HepG2 (cell line): ENCODE measurements around the gene WDR81. TPM values are rescaled to one million over a fixed set of nuclear protein-coding genes. Genes with fewer than 3 reads are reported as not detected.

Experiments used
- ATF3 ChIP-seq: sonication (generic); formaldehyde crosslinking; IDR thresholded peaks from 2 replicates; pipeline ENCODE4 v1.4.0; 2020; ENCODE audit warnings: missing genetic modification reagents
- E2F5 ChIP-seq: sonication (generic); formaldehyde crosslinking; conservative IDR thresholded peaks from 2 replicates; pipeline ENCODE4 v1.4.0; 2020; ENCODE audit warnings: missing genetic modification reagents
- GATA4 ChIP-seq: sonication (generic); IDR thresholded peaks from 2 replicates; pipeline ENCODE4 v1.6.1; 2016; ENCODE audit warnings: antibody characterized with exemption, low read depth, borderline replicate concordance
- HIC2 ChIP-seq: sonication (generic); formaldehyde crosslinking; IDR thresholded peaks from 2 replicates; pipeline ENCODE4 v1.9.0; 2022; ENCODE audit warnings: low read depth, missing genetic modification reagents
- HOXA9 ChIP-seq: sonication (generic); formaldehyde crosslinking; IDR thresholded peaks from 2 replicates; pipeline ENCODE4 v1.8.1; 2022; ENCODE audit warnings: missing genetic modification reagents, mild to moderate bottlenecking, moderate library complexity, borderline replicate concordance
- PCBP1 ChIP-seq: fragments of 200-400 bp; formaldehyde crosslinking; IDR thresholded peaks from 2 replicates; pipeline ENCODE4 v1.6.1; 2017; ENCODE audit warnings: mild to moderate bottlenecking, low read depth, low read length, borderline replicate concordance
- SAFB2 ChIP-seq: sonication (generic); formaldehyde crosslinking; IDR thresholded peaks from 2 replicates; pipeline ENCODE4 v1.5.1; 2020; ENCODE audit warnings: missing genetic modification reagents, low read depth, mild to moderate bottlenecking, borderline replicate concordance
- ZBTB39 ChIP-seq: sonication (generic); formaldehyde crosslinking; IDR thresholded peaks from 2 replicates; pipeline ENCODE4 v1.5.0; 2020; ENCODE audit warnings: missing genetic modification reagents
- ZNF207 ChIP-seq: fragments of 450-650 bp; IDR thresholded peaks from 2 replicates; pipeline ENCODE4 v1.6.1; 2016; ENCODE audit warnings: antibody characterized with exemption, borderline replicate concordance
- ZNF224 ChIP-seq: sonication (generic); formaldehyde crosslinking; IDR thresholded peaks from 2 replicates; pipeline ENCODE4 v1.5.0; 2020; ENCODE audit warnings: mild to moderate bottlenecking, missing genetic modification reagents
- ZNF230 ChIP-seq: sonication (generic); formaldehyde crosslinking; IDR thresholded peaks from 2 replicates; pipeline ENCODE4 v1.4.0; 2020; ENCODE audit warnings: mild to moderate bottlenecking, missing genetic modification reagents
- ZNF326 ChIP-seq: sonication (generic); formaldehyde crosslinking; IDR thresholded peaks from 2 replicates; pipeline ENCODE4 v1.4.0; 2020; ENCODE audit warnings: missing genetic modification reagents, borderline replicate concordance
- polyA plus RNA-seq, 8 experiments: library from polyadenylated mRNA; depleted of rRNA in 3 of 8; stranded (reverse) in 7 of 8; unstranded in 1 of 8; fragments of >200 nt; fragmentation: Illumina TruSeq in 4 of 8; extraction: Trizol in 4 of 8; gene quantifications; 2 replicates each; pipeline versions ENCODE4 v1.2.1 to v1.2.3, GENCODE V29; 2011 to 2016; ENCODE audit warnings: low read depth in 4 of 8, missing spikeins in 1 of 8, mixed read lengths in 1 of 8; ENCODE audit not compliant: insufficient read depth in 1 of 8
- total RNA-seq, 5 experiments: library from RNA; depleted of rRNA; stranded (reverse); fragments of >200 nt; fragmentation: Illumina TruSeq; extraction: Trizol; gene quantifications; 2 replicates each; pipeline ENCODE4 v1.2.3, GENCODE V29; 2016; ENCODE audit warnings: low read depth in 1 of 5
- TF ChIP-seq, protein P1 (sequence below): sonication (generic); formaldehyde crosslinking; IDR thresholded peaks from 2 replicates; pipeline ENCODE4 v1.9.0; 2021; ENCODE audit warnings: missing genetic modification reagents, borderline replicate concordance
- TF ChIP-seq, protein P2 (sequence below): IDR thresholded peaks from 2 replicates; pipeline ENCODE4 v1.6.1; 2016; ENCODE audit warnings: low read depth
- TF ChIP-seq, protein P3 (sequence below): sonication (generic); formaldehyde crosslinking; IDR thresholded peaks from 2 replicates; pipeline ENCODE4 v1.5.1; 2020; ENCODE audit warnings: mild to moderate bottlenecking, missing genetic modification reagents, borderline replicate concordance

Gene WDR81
- total and polyA plus RNA-seq, 2 of the 13 experiments (the other 11 are each of a cell fraction or from before 2014, with no cell fraction given), result 9.1 to 16.7 TPM

- TF ChIP-seq ZNF326 (CRISPR knock-in tag), result no peak
- TF ChIP-seq SAFB2 (CRISPR knock-in tag), result no peak
- TF ChIP-seq, protein P1, sequence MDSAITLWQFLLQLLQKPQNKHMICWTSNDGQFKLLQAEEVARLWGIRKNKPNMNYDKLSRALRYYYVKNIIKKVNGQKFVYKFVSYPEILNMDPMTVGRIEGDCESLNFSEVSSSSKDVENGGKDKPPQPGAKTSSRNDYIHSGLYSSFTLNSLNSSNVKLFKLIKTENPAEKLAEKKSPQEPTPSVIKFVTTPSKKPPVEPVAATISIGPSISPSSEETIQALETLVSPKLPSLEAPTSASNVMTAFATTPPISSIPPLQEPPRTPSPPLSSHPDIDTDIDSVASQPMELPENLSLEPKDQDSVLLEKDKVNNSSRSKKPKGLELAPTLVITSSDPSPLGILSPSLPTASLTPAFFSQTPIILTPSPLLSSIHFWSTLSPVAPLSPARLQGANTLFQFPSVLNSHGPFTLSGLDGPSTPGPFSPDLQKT (CRISPR knock-in tag), result no peak
- no peak for TF ChIP-seq HOXA9 (CRISPR knock-in tag)
- 0 out of 2 replicates have a peak, but pooled peaks have one; percentile 38 for TF ChIP-seq ATF3 (CRISPR knock-in tag)
- TF ChIP-seq, protein P2, sequence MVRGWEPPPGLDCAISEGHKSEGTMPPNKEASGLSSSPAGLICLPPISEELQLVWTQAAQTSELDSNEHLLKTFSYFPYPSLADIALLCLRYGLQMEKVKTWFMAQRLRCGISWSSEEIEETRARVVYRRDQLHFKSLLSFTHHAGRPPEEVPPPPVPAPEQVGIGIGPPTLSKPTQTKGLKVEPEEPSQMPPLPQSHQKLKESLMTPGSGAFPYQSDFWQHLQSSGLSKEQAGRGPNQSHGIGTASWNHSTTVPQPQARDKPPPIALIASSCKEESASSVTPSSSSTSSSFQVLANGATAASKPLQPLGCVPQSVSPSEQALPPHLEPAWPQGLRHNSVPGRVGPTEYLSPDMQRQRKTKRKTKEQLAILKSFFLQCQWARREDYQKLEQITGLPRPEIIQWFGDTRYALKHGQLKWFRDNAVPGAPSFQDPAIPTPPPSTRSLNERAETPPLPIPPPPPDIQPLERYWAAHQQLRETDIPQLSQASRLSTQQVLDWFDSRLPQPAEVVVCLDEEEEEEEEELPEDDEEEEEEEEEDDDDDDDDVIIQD (CRISPR knock-in tag), result no peak; the same call in 1 of the 2 replicates
- no peak for TF ChIP-seq E2F5 (CRISPR knock-in tag)
- TF ChIP-seq ZNF230 (CRISPR knock-in tag), result no peak; the same call in 1 of the 2 replicates
- no peak for TF ChIP-seq ZBTB39 (CRISPR knock-in tag)
- TF ChIP-seq HIC2 (CRISPR knock-in tag), result no peak
- TF ChIP-seq ZNF224 (CRISPR knock-in tag), result no peak
- TF ChIP-seq GATA4, result no peak
- TF ChIP-seq, protein P3, sequence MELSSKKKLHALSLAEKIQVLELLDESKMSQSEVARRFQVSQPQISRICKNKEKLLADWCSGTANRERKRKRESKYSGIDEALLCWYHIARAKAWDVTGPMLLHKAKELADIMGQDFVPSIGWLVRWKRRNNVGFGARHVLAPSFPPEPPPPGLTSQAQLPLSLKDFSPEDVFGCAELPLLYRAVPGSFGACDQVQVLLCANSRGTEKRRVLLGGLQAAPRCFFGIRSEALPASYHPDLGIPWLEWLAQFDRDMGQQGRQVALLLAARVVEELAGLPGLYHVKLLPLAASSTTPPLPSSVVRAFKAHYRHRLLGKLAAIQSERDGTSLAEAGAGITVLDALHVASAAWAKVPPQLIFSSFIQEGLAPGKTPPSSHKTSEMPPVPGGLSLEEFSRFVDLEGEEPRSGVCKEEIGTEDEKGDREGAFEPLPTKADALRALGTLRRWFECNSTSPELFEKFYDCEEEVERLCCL (CRISPR knock-in tag), result no peak
- no peak; the same call in 1 of the 2 replicates for TF ChIP-seq PCBP1
- no peak for TF ChIP-seq ZNF207
Observed at GRCh38 chr17:1716076-1716911, 8.2 kb upstream of the WDR81 start (continued).
